Fibroblast of lung (primary cell): ENCODE results near the gene TMPRSS5.

Experiments
- EZH2 ChIP-seq: IDR thresholded peaks from 2 replicates; pipeline ENCODE4 v1.5.1; 2012; ENCODE audit warnings: low read length, control low read depth, mild to moderate bottlenecking; ENCODE audit errors: missing control alignments
- TF ChIP-seq, protein P1 (sequence below), 2 donors: IDR thresholded peaks in 1 of 2; conservative IDR thresholded peaks in 1 of 2; 1 replicate in 1 of 2; 2 replicates in 1 of 2; pipeline ENCODE4 v1.5.1; 2011 to 2012; ENCODE audit warnings: low read length in 2 of 2, control low read depth in 1 of 2, inconsistent platforms in 1 of 2, low read depth in 1 of 2, mild to moderate bottlenecking in 1 of 2

- TF ChIP-seq EZH2 = no peak
- TF ChIP-seq, protein P1, sequence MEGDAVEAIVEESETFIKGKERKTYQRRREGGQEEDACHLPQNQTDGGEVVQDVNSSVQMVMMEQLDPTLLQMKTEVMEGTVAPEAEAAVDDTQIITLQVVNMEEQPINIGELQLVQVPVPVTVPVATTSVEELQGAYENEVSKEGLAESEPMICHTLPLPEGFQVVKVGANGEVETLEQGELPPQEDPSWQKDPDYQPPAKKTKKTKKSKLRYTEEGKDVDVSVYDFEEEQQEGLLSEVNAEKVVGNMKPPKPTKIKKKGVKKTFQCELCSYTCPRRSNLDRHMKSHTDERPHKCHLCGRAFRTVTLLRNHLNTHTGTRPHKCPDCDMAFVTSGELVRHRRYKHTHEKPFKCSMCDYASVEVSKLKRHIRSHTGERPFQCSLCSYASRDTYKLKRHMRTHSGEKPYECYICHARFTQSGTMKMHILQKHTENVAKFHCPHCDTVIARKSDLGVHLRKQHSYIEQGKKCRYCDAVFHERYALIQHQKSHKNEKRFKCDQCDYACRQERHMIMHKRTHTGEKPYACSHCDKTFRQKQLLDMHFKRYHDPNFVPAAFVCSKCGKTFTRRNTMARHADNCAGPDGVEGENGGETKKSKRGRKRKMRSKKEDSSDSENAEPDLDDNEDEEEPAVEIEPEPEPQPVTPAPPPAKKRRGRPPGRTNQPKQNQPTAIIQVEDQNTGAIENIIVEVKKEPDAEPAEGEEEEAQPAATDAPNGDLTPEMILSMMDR (conservative IDR thresholded peaks at IDR 0.05 in 1 of 2, IDR thresholded peaks at IDR 0.05 in 1 of 2; ENCODE audit: low read depth in 1 of 2, low read length in 2 of 2) = no peak
Measured at GRCh38 chr11:113694390-113694789, 11.7 kb downstream of the TMPRSS5 start.
